Measurements from ENCODE around the gene PYCARD. TPM values are rescaled to one million over a fixed set of nuclear protein-coding genes. Genes with fewer than 3 reads are reported as not detected.

PYCARD gene
- total RNA-seq, 1 experiment from 2014 or later: 37.5 TPM

DNA sequence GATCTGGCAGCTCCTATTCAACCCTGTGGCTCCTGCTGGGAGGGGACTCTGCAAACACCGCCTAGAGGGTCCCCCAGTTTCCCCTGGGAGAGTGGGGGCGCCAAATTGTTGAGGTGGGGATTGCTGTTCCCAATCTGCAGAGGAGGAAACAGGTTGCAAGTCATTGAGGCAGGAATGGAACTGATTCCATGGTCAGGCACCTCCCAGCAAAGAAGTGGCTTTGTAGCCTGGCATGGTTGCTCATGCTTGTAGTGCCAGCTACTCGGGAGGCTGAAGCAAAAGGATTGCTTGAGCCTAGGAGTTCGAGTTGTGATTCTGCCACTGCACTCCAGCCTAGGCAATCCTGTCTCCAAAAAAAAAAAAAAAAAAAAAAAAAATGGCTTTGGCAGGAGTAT lies 14.6 kb upstream of the PYCARD start:
- H2BK120ac ChIP-seq (ENCODE audit: low read depth, low read length, poor library complexity, severe bottlenecking): no peak overlapping the region
- no peaks in the 10 kb centered on the region; a peak in 1 of 7 replicates for H3K36me3 Mint-ChIP-seq (ENCODE audit: insufficient read depth in 1 of 3, low read depth in 3 of 3)

More for the DNA sequence above, 14.6 kb upstream of the PYCARD start:
- Histone ChIP-seq H4K5ac (ENCODE audit: insufficient read length, low read depth, low read length) (no peak overlapping the region), H4K20me1 (ENCODE audit: control insufficient read depth, insufficient read depth, insufficient read length) (no peaks in the 10 kb centered on the region), H3K4me2 (ENCODE audit: insufficient read depth, insufficient read length, low read length) (peak overlapping the region; percentile 72), H3K4ac (ENCODE audit: low read depth, low read length) (no peak overlapping the region), H3T11ph (ENCODE audit: low read length) (no peak overlapping the region), H3K27ac (ENCODE audit: insufficient read length, low read depth, low read length) (no peak overlapping the region), H2BK12ac (ENCODE audit: insufficient read length, low read depth, low read length) (no peak overlapping the region), H3K23me2 (ENCODE audit: insufficient read length, low read depth, low read length, poor library complexity, severe bottlenecking) (peaks cover 26% of the 10 kb centered on the region), H3K18ac (ENCODE audit: insufficient read length, low read depth, low read length) (no peak overlapping the region), H2AFZ (ENCODE audit: low read length) (no peak overlapping the region), H3K79me2 (ENCODE audit: insufficient read depth, low read length) (no peaks in the 10 kb centered on the region), H2BK15ac (ENCODE audit: low read depth, low read length) (no peak overlapping the region), H2AK5ac (ENCODE audit: insufficient read length, low read length) (no peak overlapping the region), H3K9me3 (ENCODE audit: control insufficient read depth, low read depth, low read length) (no peaks in the 10 kb centered on the region), H3K14ac (ENCODE audit: insufficient read depth, low read length) (no peak overlapping the region), H3K4me1 (ENCODE audit: insufficient read depth, low read length) (no peaks in the 10 kb centered on the region), H3K27me3 (ENCODE audit: insufficient read depth, low read length) (peaks cover 15% of the 10 kb centered on the region; the same call in 1 of the 2 replicates), H3K56ac (ENCODE audit: insufficient read length, low read depth, low read length) (no peak overlapping the region), H3K23ac (ENCODE audit: insufficient read length, low read depth, low read length) (no peak overlapping the region), H4K8ac (replicated peaks; ENCODE audit: insufficient read length, low read depth, low read length) (no peak overlapping the region), H2BK20ac (ENCODE audit: low read depth, low read length, poor library complexity, severe bottlenecking) (no peak overlapping the region), H2BK5ac (ENCODE audit: insufficient read length, low read length) (no peak overlapping the region), H4K91ac (ENCODE audit: insufficient read length, low read depth, low read length) (no peak overlapping the region), H3K9ac (ENCODE audit: extremely low read depth, insufficient read length, low read length) (no peak overlapping the region), H3K79me1 (ENCODE audit: insufficient read depth, low read depth, low read length, poor library complexity, severe bottlenecking) (no peaks in the 10 kb centered on the region)
- no CpG with 5 or more reads among the region's 4 CpGs for WGBS (ENCODE audit: extremely low coverage, insufficient read length, low lambda C conversion rate)
- no peak overlapping the region for H3K27ac Mint-ChIP-seq
- peaks cover 23 to 24% of the 10 kb centered on the region in 2 experiments for H3K4me1 Mint-ChIP-seq
- H3K4me3 Mint-ChIP-seq: peak overlapping the region; percentile 53 to 84
- no peak for DNase-seq
- no peaks in the 10 kb centered on the region; a peak in 1 of 5 replicates for H3K9me3 Mint-ChIP-seq
- TF ChIP-seq CTCF (conservative IDR thresholded peaks at IDR 0.05): no peak
- peaks cover 71% of the 10 kb centered on the region for H3K27me3 Mint-ChIP-seq (ENCODE audit: low read depth)

Measured in H9 (cell line).